Mammary epithelial cell (primary cell): ENCODE results near the gene MAP3K12.

Experiments used
- EZH2 ChIP-seq: IDR thresholded peaks from 2 replicates; pipeline ENCODE4 v1.6.1; 2012; ENCODE audit warnings: low read length, inconsistent platforms, borderline replicate concordance
- TF ChIP-seq, protein P1 (sequence below), 2 donors: IDR thresholded peaks in 1 of 2; conservative IDR thresholded peaks in 1 of 2; 2 replicates each; pipeline ENCODE4 v1.5.1; 2011 to 2012; ENCODE audit warnings: inconsistent platforms in 2 of 2, low read length in 2 of 2, mild to moderate bottlenecking in 2 of 2, control low read depth in 1 of 2, low read depth in 1 of 2; ENCODE audit not compliant: insufficient read depth in 1 of 2; ENCODE audit errors: extremely low read depth in 1 of 2

DNA sequence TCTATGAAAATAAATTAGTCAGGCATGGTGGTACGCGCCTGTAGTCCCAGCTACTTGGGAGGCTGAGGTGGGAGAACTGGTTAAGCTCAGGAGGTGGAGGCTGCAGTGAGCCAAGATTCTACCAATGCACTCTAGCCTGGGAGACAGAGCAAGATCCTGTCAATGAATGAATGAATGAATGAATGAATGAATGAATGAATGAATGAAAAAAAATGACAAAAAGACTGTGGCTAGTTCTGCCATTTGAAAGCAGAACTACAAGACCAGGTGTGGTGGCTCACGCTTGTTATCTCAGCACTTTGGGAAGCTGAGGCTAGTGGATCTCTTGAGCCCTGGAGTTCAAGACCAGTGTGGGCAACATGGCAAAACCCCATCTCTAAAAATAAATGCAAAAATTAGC, 40.3 kb upstream of the MAP3K12 start:
- TF ChIP-seq, protein P1, sequence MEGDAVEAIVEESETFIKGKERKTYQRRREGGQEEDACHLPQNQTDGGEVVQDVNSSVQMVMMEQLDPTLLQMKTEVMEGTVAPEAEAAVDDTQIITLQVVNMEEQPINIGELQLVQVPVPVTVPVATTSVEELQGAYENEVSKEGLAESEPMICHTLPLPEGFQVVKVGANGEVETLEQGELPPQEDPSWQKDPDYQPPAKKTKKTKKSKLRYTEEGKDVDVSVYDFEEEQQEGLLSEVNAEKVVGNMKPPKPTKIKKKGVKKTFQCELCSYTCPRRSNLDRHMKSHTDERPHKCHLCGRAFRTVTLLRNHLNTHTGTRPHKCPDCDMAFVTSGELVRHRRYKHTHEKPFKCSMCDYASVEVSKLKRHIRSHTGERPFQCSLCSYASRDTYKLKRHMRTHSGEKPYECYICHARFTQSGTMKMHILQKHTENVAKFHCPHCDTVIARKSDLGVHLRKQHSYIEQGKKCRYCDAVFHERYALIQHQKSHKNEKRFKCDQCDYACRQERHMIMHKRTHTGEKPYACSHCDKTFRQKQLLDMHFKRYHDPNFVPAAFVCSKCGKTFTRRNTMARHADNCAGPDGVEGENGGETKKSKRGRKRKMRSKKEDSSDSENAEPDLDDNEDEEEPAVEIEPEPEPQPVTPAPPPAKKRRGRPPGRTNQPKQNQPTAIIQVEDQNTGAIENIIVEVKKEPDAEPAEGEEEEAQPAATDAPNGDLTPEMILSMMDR (conservative IDR thresholded peaks at IDR 0.05 in 1 of 2, IDR thresholded peaks at IDR 0.05 in 1 of 2; ENCODE audit: extremely low read depth in 1 of 2, insufficient read depth in 1 of 2, low read depth in 1 of 2, low read length in 2 of 2): no peak
- no peak for TF ChIP-seq EZH2
